Right atrium auricular region (tissue), 2 donors: ENCODE data around the gene LILRB1. TPM values are rescaled to one million over a fixed set of nuclear protein-coding genes. Genes with fewer than 3 reads are reported as not detected.
"Not testable (repeated sequence)": the region's sequence is repeated elsewhere in the genome, so short reads cannot be mapped to it uniquely, and the experiment has no call there.

Experiments used
- DNase-seq: peaks from one replicate; pipeline ENCODE4 v3.0.0-alpha.2; 2019; ENCODE audit warnings: low spot score
- H3K27ac ChIP-seq, 2 donors: fragments of 200-600 bp; sonication (generic); 1 replicate in 1 of 2; 2 replicates in 1 of 2; pipeline ENCODE4 v1.5.1; 2016 to 2019
- H3K27me3 ChIP-seq, 2 donors: fragments of 200-600 bp; sonication (generic); one replicate each; pipeline versions ENCODE4 v1.5.1 to v1.6.0; 2017 to 2019
- H3K36me3 ChIP-seq: fragments of 200-600 bp; sonication (generic); one replicate; pipeline ENCODE4 v1.5.1; 2016
- H3K4me1 ChIP-seq, 2 donors: fragments of 200-600 bp; sonication (generic); one replicate each; pipeline versions ENCODE4 v1.5.1 to v1.6.0; 2017 to 2019
- H3K4me3 ChIP-seq, 2 donors: fragments of 200-600 bp; sonication (generic); 1 replicate in 1 of 2; 2 replicates in 1 of 2; pipeline ENCODE4 v1.5.1; 2017 to 2019; ENCODE audit warnings: mild to moderate bottlenecking in 1 of 2, moderate library complexity in 1 of 2
- H3K9me3 ChIP-seq, 2 donors: fragments of 200-600 bp; sonication (generic); one replicate each; pipeline ENCODE4 v1.5.1; 2019
- CTCF ChIP-seq, 2 donors: fragments of 200-600 bp; sonication (generic); IDR thresholded peaks; one replicate each; pipeline ENCODE4 v1.5.1; 2019; ENCODE audit warnings: antibody characterized with exemption in 2 of 2
- total RNA-seq, 2 donors: library from RNA; depleted of rRNA; stranded (reverse); fragments of >200 nt; gene quantifications; one replicate each; pipeline ENCODE4 v1.1.0, GENCODE V29; 2016

LILRB1 gene
- total RNA-seq, 2 donors from 2014 or later = 0.33 to 1.9 TPM

GRCh38 chr19:54616821-54617560 lies 13.3 kb upstream of the LILRB1 start:
- Histone ChIP-seq H3K27ac (no peak overlapping the region), H3K9me3 (peaks cover 0 to 16% of the 10 kb centered on the region in 2 donors), H3K36me3 (no peaks in the 10 kb centered on the region), H3K4me1 (no peaks in the 10 kb centered on the region), H3K27me3 (no peaks in the 10 kb centered on the region), H3K4me3 (no peak overlapping the region)
- no peak for DNase-seq
- no peak for TF ChIP-seq CTCF (IDR thresholded peaks at IDR 0.05)

- H3K27ac ChIP-seq = no peak overlapping the region
- no peak for DNase-seq
- H3K9me3 ChIP-seq = peaks cover 0 to 6% of the 10 kb centered on the region in 2 donors
- no peaks in the 10 kb centered on the region for H3K27me3 ChIP-seq
- H3K4me3 ChIP-seq = no peak overlapping the region
- H3K36me3 ChIP-seq = no peaks in the 10 kb centered on the region
- H3K4me1 ChIP-seq = no peaks in the 10 kb centered on the region
- no peak for TF ChIP-seq CTCF (IDR thresholded peaks at IDR 0.05)
These were observed 9.8 kb upstream of the LILRB1 start for GRCh38 chr19:54620464-54620863.

- H3K36me3 ChIP-seq = no peaks in the 10 kb centered on the region
These were observed 7.9 kb upstream of the LILRB1 start for GRCh38 chr19:54622431-54622830.

GRCh38 chr19:54624234-54624633 lies 6.0 kb upstream of the LILRB1 start:
- not testable (repeated sequence) for H3K27me3 ChIP-seq, DNase-seq, H3K36me3 ChIP-seq, H3K4me1 ChIP-seq, H3K9me3 ChIP-seq, H3K4me3 ChIP-seq, H3K27ac ChIP-seq

More at GRCh38 chr19:54622431-54622830, 7.9 kb upstream of the LILRB1 start:
- Histone ChIP-seq H3K27me3 (no peaks in the 10 kb centered on the region), H3K4me1 (no peaks in the 10 kb centered on the region), H3K4me3 (no peak overlapping the region), H3K9me3 (no peaks in the 10 kb centered on the region), H3K27ac (no peak overlapping the region)
- DNase-seq = no peak
- no peak for TF ChIP-seq CTCF (IDR thresholded peaks at IDR 0.05)

- H3K27ac ChIP-seq, H3K9me3 ChIP-seq, DNase-seq, H3K36me3 ChIP-seq, H3K4me3 ChIP-seq, H3K4me1 ChIP-seq, H3K27me3 ChIP-seq: not testable (repeated sequence)
These were observed 5.2 kb upstream of the LILRB1 start for GRCh38 chr19:54624934-54625730.

- no peaks in the 10 kb centered on the region for H3K27me3 ChIP-seq
- no peaks in the 10 kb centered on the region for H3K9me3 ChIP-seq
- no peaks in the 10 kb centered on the region for H3K4me1 ChIP-seq
- no peak for DNase-seq
- TF ChIP-seq CTCF (IDR thresholded peaks at IDR 0.05) = no peak
- H3K27ac ChIP-seq = no peak overlapping the region
- H3K4me3 ChIP-seq = no peak overlapping the region
- H3K36me3 ChIP-seq = no peaks in the 10 kb centered on the region
These were observed 3.5 kb upstream of the LILRB1 start for GRCh38 chr19:54626757-54627156.

- H3K27me3 ChIP-seq, DNase-seq, H3K36me3 ChIP-seq, H3K4me1 ChIP-seq, H3K9me3 ChIP-seq, H3K4me3 ChIP-seq, H3K27ac ChIP-seq: not testable (repeated sequence)
These were observed 2.4 kb upstream of the LILRB1 start for GRCh38 chr19:54627912-54628311.
